ENCODE measurements around the gene SLC18B1. TPM values are rescaled to one million over a fixed set of nuclear protein-coding genes. Genes with fewer than 3 reads are reported as not detected.
"Not testable (repeated sequence)": the region's sequence is repeated elsewhere in the genome, so short reads cannot be mapped to it uniquely, and the experiment has no call there.

Gene SLC18B1
- total RNA-seq, 2 experiments from 2014 or later = 9.1 to 9.3 TPM

- Mint-ChIP-seq H3K27me3 (no peaks in the 10 kb centered on the region), H3K4me1 (peaks cover 15% of the 10 kb centered on the region), H3K36me3 (ENCODE audit: low read depth) (peaks cover 37% of the 10 kb centered on the region), H3K27ac (no peak overlapping the region), H3K9me3 (no peaks in the 10 kb centered on the region), H3K4me3 (no peak overlapping the region)
- CTCF ChIA-PET = no interaction called here
- DNase-seq = no peak
- POLR2A ChIA-PET = no interaction called here
Measured at GRCh38 chr6:132789396-132789776, 9.1 kb downstream of the SLC18B1 start.

- Mint-ChIP-seq H3K36me3 (ENCODE audit: low read depth) (peaks cover 37% of the 10 kb centered on the region), H3K27me3 (no peaks in the 10 kb centered on the region), H3K9me3 (no peaks in the 10 kb centered on the region), H3K27ac (no peak overlapping the region), H3K4me3 (no peak overlapping the region), H3K4me1 (peaks cover 13% of the 10 kb centered on the region)
- POLR2A ChIA-PET = no interaction called here
- CTCF ChIA-PET = interaction anchor here (1.7 kb wide), 1 partner anchor 25 kb away, joined by 6 read pairs; no protein-coding TSS in a partner anchor
- no peak for DNase-seq
Measured at GRCh38 chr6:132788658-132789395, 9.6 kb downstream of the SLC18B1 start.

GRCh38 chr6:132785936-132786335 is 12.5 kb downstream of the SLC18B1 start:
- Mint-ChIP-seq H3K4me3 (no peak overlapping the region), H3K4me1 (peaks cover 4% of the 10 kb centered on the region), H3K9me3 (no peaks in the 10 kb centered on the region), H3K27ac (no peak overlapping the region), H3K36me3 (ENCODE audit: low read depth) (peaks cover 32% of the 10 kb centered on the region), H3K27me3 (no peaks in the 10 kb centered on the region)
- POLR2A ChIA-PET = no interaction called here
- CTCF ChIA-PET = interaction anchor here (0.6 kb wide), 1 partner anchor 8 kb away, joined by 3 read pairs; no protein-coding TSS in a partner anchor
- DNase-seq = no peak

GRCh38 chr6:132780770-132781371 is 17.6 kb downstream of the SLC18B1 start:
- no peak for DNase-seq
- POLR2A ChIA-PET = no interaction called here
- Mint-ChIP-seq H3K4me3 (no peak overlapping the region), H3K9me3 (no peaks in the 10 kb centered on the region), H3K36me3 (ENCODE audit: low read depth) (peaks cover 17% of the 10 kb centered on the region), H3K27me3 (no peaks in the 10 kb centered on the region), H3K27ac (no peak overlapping the region), H3K4me1 (no peaks in the 10 kb centered on the region)
- CTCF ChIA-PET = interaction anchor here (0.7 kb wide), 1 partner anchor 266 kb away, joined by 3 read pairs; no protein-coding TSS in a partner anchor

GRCh38 chr6:132777881-132778280 is 20.6 kb downstream of the SLC18B1 start:
- H3K4me1 Mint-ChIP-seq, H3K9me3 Mint-ChIP-seq, POLR2A ChIA-PET, H3K4me3 Mint-ChIP-seq, H3K27me3 Mint-ChIP-seq, DNase-seq, H3K27ac Mint-ChIP-seq: not testable (repeated sequence)
- H3K36me3 Mint-ChIP-seq (ENCODE audit: low read depth) = peaks cover 16% of the 10 kb centered on the region
- CTCF ChIA-PET = interaction anchor here (1.7 kb wide), 1 partner anchor 14 kb away, joined by 3 read pairs; no protein-coding TSS in a partner anchor

- ChIA-PET POLR2A (no interaction called here), CTCF (no interaction called here)
- H3K9me3 Mint-ChIP-seq = no peaks in the 10 kb centered on the region
- no peaks in the 10 kb centered on the region for H3K27me3 Mint-ChIP-seq
- H3K36me3 Mint-ChIP-seq (ENCODE audit: low read depth) = peaks cover 14% of the 10 kb centered on the region
- no peak overlapping the region for H3K27ac Mint-ChIP-seq
- no peak overlapping the region for H3K4me3 Mint-ChIP-seq
- H3K4me1 Mint-ChIP-seq = peaks cover 20% of the 10 kb centered on the region
- peak; percentile 19 for DNase-seq
Measured at GRCh38 chr6:132768051-132768517, 30.4 kb downstream of the SLC18B1 start.

GRCh38 chr6:132765560-132765959 is 32.9 kb downstream of the SLC18B1 start:
- Mint-ChIP-seq H3K36me3 (ENCODE audit: low read depth) (peaks cover 7% of the 10 kb centered on the region), H3K27me3 (no peaks in the 10 kb centered on the region), H3K4me3 (no peak overlapping the region), H3K27ac (no peak overlapping the region), H3K4me1 (peaks cover 36% of the 10 kb centered on the region), H3K9me3 (no peaks in the 10 kb centered on the region)
- ChIA-PET CTCF (interaction anchor here (1.4 to 2.3 kb wide), 2 partner anchors 33 to 95 kb away, joined by 3 to 7 read pairs; partner anchors contain the start of gene SLC18B1), POLR2A (no interaction called here)
- no peak for DNase-seq

GRCh38 chr6:132764370-132764769 is 34.1 kb downstream of the SLC18B1 start:
- CTCF ChIA-PET = interaction anchor here (1.2 to 2.2 kb wide), 4 partner anchors 16 to 94 kb away, joined by 3 to 6 read pairs (median 3); no protein-coding TSS in a partner anchor
- POLR2A ChIA-PET = no interaction called here
- no peak for DNase-seq
- peak overlapping the region; percentile 60 for H3K27ac Mint-ChIP-seq
- H3K36me3 Mint-ChIP-seq (ENCODE audit: low read depth) = peaks cover 5% of the 10 kb centered on the region
- H3K27me3 Mint-ChIP-seq = no peaks in the 10 kb centered on the region
- peaks cover 36% of the 10 kb centered on the region for H3K4me1 Mint-ChIP-seq
- H3K4me3 Mint-ChIP-seq = peak overlapping the region; percentile 8
- H3K9me3 Mint-ChIP-seq = no peaks in the 10 kb centered on the region

GRCh38 chr6:132763269-132763668 is 35.2 kb downstream of the SLC18B1 start:
- peak; percentile 77 for DNase-seq
- Mint-ChIP-seq H3K9me3 (no peaks in the 10 kb centered on the region), H3K36me3 (ENCODE audit: low read depth) (peaks cover 5% of the 10 kb centered on the region), H3K27me3 (no peaks in the 10 kb centered on the region), H3K4me3 (peak overlapping the region; percentile 73), H3K27ac (peak overlapping the region; percentile 88), H3K4me1 (peaks cover 36% of the 10 kb centered on the region)
- POLR2A ChIA-PET = no interaction called here
- CTCF ChIA-PET = interaction anchor here (0.5 to 2.2 kb wide), 10 partner anchors 14 to 628 kb away, joined by 3 to 6 read pairs (median 3); no protein-coding TSS in a partner anchor

- Mint-ChIP-seq H3K9me3 (no peaks in the 10 kb centered on the region), H3K36me3 (ENCODE audit: low read depth) (peaks cover 9% of the 10 kb centered on the region), H3K4me3 (no peak overlapping the region), H3K4me1 (peaks cover 31% of the 10 kb centered on the region), H3K27ac (no peak overlapping the region), H3K27me3 (no peaks in the 10 kb centered on the region)
- ChIA-PET POLR2A (no interaction called here), CTCF (no interaction called here)
- DNase-seq = no peak
Measured at GRCh38 chr6:132760256-132760655, 38.2 kb downstream of the SLC18B1 start.

GRCh38 chr6:132758689-132759088 is 39.7 kb downstream of the SLC18B1 start:
- H3K27me3 Mint-ChIP-seq = no peaks in the 10 kb centered on the region
- no peaks in the 10 kb centered on the region for H3K9me3 Mint-ChIP-seq
- H3K27ac Mint-ChIP-seq = no peak overlapping the region
- H3K4me1 Mint-ChIP-seq = peaks cover 22% of the 10 kb centered on the region
- H3K36me3 Mint-ChIP-seq (ENCODE audit: low read depth) = peaks cover 12% of the 10 kb centered on the region
- CTCF ChIA-PET = no interaction called here
- no peak for DNase-seq
- H3K4me3 Mint-ChIP-seq = no peak overlapping the region
- POLR2A ChIA-PET = no interaction called here

- ChIA-PET CTCF (interaction anchor here (0.5 kb wide), 1 partner anchor 1167 kb away, joined by 4 read pairs; no protein-coding TSS in a partner anchor), POLR2A (no interaction called here)
- DNase-seq = no peak
- Mint-ChIP-seq H3K27ac (no peak overlapping the region), H3K4me1 (peaks cover 25% of the 10 kb centered on the region), H3K9me3 (no peaks in the 10 kb centered on the region), H3K36me3 (ENCODE audit: low read depth) (peaks cover 43% of the 10 kb centered on the region), H3K4me3 (no peak overlapping the region), H3K27me3 (no peaks in the 10 kb centered on the region)
Measured at GRCh38 chr6:132752255-132752654, 46.2 kb downstream of the SLC18B1 start.

- peaks cover 47% of the 10 kb centered on the region for H3K36me3 Mint-ChIP-seq (ENCODE audit: low read depth)
- ChIA-PET CTCF (interaction anchor here (0.5 kb wide), 1 partner anchor 1167 kb away, joined by 4 read pairs; no protein-coding TSS in a partner anchor), POLR2A (no interaction called here)
- peaks cover 25% of the 10 kb centered on the region for H3K4me1 Mint-ChIP-seq
- no peak overlapping the region for H3K4me3 Mint-ChIP-seq
- H3K27me3 Mint-ChIP-seq = no peaks in the 10 kb centered on the region
- H3K27ac Mint-ChIP-seq = no peak overlapping the region
- DNase-seq = no peak
- H3K9me3 Mint-ChIP-seq = no peaks in the 10 kb centered on the region
Measured at GRCh38 chr6:132751828-132752227, 46.6 kb downstream of the SLC18B1 start.
